GM18526 (cell line): ENCODE data around the gene FLT3.

Source experiments
- POLR2A ChIP-seq: IDR thresholded peaks from 3 replicates; pipeline ENCODE4 v1.6.1; 2011; ENCODE audit not compliant: insufficient read length; ENCODE audit errors: extremely low read depth

The FLT3 gene

DNA sequence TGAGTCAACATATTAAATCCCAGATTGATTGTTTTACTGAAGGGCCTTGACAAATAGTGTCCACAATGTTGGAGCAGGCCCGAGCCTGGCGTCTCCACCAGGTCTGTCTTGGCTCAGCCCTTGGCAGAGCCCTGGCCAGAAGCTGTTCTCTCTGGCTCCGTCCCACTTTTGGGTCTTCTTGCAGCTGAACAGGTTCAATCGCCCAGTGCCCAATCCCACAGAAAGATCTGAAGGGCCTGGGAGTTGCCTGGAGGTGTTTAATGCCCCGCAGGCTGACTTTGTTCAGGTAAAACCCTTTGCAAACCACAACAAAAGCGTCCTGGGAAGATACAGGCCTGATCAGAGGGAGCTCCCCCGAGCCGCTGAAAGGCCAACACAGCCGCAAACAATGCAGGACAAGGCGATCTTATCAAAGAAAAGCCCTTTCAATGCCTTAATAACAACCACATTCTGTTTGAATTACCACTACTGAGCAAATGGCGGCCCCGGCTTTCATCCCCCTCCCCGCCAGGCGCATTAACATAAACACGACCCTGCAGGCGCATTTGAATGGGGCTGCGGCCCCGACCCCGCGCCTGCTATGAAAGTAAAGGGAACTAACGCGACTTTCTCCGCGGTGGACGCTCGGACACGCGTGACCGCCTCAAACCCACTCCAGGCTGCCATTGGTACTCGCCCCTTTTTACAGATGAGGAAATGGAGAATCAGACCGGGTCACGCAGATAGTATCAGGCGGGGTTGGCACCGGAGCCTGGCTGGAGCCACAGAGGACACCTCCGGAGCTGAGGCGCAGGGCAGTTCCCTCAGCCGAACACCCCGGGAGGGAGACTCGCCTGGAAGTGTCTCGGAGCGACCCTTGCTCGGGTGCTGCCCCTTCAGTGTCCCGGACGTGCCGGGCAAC, 134.4 kb downstream of the FLT3 start:
- no peak for TF ChIP-seq POLR2A

DNA sequence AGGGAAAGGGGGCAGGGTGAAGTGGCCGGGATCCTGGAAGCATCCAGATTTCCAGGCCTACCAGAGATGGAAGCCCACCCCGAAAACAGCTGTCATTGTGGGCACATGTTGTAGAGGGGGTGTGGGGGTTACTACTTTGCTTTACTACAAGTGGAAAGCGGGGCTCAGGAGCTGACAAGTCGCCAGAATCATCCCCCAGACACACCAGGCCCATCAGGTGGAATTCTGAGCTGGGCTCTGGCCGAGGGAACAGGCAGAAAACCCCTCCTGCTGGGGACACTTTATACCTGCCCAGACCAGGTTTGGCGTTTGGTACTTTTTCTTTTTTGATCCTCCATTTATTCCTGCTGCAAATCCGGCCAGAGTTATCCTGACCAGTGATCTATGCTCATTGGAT, 135.0 kb downstream of the FLT3 start:
- no peak for TF ChIP-seq POLR2A

DNA sequence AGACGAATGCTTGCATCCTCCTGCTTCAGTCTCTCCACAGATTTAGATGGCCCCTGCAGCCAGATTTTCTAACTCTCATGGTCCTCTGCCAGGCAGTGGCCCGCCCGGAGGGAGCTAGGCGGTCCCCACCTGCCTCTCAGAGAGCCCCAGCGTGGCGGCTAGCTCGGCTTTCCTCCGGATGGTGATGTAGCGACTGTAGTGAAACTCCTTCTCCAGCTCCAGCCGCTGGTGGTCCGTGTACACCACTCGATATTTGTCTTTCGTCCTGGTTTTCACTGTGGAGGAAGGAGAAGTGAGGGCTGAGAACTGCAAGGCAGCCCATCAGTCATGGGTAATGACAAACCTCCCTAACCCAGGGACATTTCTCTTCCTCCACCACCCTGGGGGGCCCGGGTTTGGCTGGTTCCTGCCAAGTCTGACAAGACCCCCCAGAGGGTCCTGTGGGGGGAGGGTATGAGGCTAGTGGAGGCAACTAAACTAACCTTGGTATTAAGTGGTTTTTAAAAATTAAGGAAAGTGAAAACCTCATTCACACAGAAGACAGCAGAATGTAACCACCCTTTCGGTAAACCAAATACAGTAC, 135.5 kb downstream of the FLT3 start:
- TF ChIP-seq POLR2A: no peak

DNA sequence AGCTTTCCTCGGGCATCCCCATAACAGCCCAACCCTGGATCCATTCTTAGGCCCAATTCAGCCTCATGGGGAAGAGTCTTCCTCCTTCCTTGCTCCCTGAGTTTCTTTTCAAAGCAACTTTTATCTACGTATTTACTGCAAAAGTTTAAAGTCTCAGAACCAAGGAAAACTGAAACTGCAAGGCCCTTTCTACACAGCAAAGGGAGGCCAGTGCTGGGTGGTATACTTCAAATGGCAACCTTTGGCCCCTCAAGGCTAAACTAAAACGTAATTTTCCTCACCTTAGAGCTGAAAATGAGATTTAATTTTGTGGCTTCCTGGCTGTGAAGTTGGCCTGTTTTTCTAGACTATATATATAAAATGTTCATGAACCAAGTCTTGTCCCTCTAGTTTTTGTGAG, 136.9 kb downstream of the FLT3 start:
- no peak for TF ChIP-seq POLR2A

- TF ChIP-seq POLR2A: no peak
Observed at GRCh38 chr13:27962982-27963381, 137.4 kb downstream of the FLT3 start.

DNA sequence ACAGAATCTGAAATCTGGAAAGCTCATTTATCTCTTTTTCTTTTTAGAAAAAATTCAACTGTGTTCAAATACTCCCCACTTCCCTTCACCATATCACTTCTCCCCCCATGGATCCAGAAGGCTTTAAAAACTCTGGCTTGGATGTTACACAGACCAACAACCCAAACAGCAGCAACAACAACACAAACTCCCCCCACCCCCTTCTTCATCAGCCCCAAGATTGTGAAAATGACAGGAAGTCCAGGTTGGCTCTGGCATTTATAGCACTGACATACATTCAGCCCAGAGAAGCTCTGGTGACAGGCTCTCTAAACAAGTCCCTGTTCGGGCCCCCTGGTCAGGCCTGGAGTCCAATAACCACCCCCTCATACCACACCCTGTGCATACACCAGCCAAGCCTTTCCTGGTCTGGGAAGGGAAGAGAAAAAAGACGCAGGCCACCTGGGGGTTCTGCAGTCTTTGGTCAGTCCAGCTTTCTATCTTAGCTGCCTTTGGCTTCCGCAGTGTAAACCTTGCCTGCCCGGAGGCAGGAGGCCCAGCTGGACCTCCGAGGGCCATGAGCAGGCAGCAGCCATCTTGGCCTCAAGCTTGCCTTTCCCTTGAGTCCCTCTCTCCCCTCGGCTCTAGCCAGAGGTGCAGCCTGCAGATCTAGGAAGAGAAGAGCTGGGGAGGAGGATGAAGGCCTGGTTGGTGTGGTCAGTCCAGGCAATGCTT, 138.1 kb downstream of the FLT3 start:
- no peak for TF ChIP-seq POLR2A

DNA sequence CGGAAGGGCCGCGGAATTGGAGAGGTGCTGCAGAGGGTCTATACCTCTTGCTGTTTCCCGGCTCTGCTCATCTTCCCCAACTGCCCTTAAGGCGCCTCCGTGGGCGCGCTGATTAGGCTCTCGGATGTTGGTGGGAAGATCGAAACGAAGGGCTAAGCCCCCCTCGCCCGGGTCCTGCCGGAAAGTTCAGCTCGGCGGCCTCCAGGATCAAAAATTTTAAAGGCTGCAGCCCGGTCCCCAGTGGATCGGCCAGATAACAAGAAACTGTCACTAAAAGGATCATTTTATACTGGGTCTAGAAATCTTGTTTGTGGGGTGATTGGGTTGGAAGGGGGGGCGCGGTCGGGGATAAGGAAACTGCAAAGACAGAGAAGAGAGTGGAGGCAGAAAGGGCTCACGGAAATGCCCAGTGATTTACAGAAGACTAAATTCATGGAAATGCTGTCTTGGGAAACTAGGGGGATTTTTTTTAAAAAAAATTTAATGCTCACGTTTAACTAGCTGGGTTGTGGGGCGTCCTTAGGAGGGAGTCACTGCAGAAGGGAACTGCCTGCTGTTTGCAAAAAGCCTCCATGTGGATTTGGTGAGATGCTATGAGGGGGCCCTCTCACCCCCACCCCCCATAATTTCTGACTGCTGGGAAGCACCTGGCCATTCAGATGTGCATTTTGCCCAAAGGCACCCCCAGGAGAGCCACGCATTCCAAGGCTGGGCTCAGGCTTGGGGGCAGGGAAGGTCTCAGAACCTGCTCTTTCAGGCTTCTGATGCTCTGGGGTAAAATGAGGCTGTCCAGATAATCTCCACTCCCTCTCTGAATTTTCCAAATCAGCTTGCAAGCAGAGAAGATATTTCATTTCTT, 138.9 kb downstream of the FLT3 start:
- TF ChIP-seq POLR2A: no peak

DNA sequence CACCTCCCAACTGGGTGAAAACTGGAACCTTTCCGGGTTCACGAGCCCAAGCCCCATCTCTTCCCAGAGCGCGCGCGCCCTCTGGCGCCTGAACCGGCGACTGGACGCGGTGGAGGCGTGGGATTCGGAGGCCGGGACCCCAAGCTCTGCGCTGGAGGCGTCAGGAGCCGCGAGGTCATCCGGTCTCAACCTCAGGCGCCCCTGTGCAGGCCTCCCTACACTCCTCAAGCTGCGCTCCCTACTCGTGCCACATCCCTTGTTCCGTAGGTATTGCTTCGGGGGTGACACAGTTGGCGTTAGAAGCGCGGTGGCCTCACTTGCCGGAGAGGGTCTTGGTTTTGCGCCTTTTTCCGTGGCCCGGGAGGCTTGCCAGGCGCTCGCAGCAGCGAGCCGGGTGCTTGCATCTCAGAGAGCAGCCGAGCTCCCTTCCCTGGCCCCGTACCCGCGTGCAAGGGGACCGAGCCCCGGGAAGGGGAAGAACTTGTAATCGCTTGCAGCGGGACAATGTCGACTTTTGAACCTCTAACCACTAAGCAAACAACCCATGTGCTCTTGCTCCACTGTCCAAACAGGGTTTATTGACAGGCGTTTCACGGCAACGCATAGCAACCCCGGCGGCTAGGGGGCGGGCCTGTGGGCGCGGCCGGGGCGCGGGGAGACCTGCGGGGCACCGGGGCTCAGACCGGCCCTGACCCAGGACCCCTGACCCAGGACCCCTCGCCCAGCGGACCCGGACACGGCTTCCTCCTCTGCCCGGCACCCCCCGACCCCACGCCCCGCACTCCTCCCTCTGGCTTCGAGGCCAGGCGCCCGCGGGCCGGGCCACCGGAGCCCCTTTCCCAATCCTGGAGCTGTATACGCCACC, 139.8 kb downstream of the FLT3 start:
- no peak for TF ChIP-seq POLR2A

DNA sequence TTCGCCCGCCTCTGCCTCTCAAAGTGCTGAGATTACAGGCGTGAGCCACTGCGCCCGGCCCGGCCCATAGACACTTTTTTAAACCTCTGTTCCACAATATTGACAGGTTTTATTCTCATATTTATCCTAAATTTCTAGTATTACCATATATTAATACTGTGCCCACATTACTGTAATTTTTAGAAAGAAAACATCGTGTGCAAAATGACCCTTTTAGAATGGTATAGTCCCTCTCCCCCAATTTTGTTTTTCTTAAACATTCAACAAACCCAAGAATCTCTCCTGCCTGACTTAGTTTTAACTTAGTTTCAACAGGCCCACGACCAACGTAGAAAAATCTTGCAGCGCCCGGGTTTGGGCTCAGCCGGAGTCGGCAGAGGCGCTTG, 140.4 kb downstream of the FLT3 start:
- no peak for TF ChIP-seq POLR2A

- no peak for TF ChIP-seq POLR2A
Observed at GRCh38 chr13:27956576-27957300, 143.6 kb downstream of the FLT3 start.

DNA sequence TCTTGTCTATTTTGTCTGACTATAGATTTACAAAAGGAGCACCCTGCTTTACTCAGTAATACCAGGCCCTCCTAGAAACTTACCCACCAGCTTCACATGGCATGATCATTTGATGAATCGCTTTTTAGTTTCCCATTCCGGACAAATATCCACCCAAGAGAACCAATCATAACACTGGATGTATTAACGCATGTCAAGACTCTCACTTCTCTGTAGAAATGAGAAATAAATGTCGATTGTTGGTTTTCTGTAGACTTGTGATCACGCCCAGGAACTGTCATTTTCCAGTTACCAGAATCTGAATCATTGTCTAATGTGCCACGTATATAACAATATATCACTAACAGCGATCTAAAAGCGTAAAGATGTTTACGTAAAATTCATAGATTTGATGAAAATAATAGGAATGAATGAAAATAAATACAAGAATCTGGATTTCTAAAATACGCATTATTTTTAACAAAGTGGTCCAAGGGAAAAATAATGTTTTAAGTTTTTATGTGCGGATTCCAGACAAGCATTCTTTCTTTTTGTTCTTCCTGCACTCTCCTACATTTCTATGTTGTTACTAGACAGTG, 145.3 kb downstream of the FLT3 start:
- TF ChIP-seq POLR2A: no peak

DNA sequence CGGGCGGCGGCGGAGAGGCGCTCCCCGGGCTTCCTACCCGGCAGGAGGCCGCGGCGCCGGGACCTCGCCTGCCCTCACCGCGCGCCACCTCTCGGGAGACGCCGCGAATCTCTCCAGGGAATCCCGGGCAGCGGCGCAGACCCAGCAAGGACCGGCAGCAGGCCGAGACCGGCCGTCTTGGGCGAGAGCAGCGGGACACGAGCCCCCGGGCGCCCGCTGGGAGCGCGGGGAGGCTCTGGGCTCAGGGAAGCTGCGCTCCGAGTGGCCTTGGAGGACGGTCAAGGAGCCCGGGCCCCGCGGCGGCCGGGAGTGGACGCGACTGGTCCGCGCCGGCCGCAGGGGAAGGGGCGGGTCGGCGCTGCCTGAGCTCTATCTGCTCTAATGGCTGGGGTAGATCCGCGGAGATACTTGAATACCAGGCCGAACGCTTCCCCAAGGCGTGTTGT, 145.9 kb downstream of the FLT3 start:
- TF ChIP-seq POLR2A: no peak
